T-helper 22 cell (primary cell): ENCODE data around the gene MACROD2.
"Not testable (repeated sequence)": the region's sequence is repeated elsewhere in the genome, so short reads cannot be mapped to it uniquely, and the experiment has no call there.

Experiments used
- DNase-seq: peaks from one replicate; pipeline ENCODE4 v3.0.0-alpha.2; 2020; ENCODE audit warnings: low read depth

The MACROD2 gene

GRCh38 chr20:14992153-14992552, 996.8 kb downstream of the MACROD2 start:
- no peak for DNase-seq

GRCh38 chr20:14992961-14993360, 997.6 kb downstream of the MACROD2 start:
- no peak for DNase-seq

- DNase-seq, result no peak
Observed at GRCh38 chr20:14996883-14997672, 1001.8 kb downstream of the MACROD2 start.

DNA sequence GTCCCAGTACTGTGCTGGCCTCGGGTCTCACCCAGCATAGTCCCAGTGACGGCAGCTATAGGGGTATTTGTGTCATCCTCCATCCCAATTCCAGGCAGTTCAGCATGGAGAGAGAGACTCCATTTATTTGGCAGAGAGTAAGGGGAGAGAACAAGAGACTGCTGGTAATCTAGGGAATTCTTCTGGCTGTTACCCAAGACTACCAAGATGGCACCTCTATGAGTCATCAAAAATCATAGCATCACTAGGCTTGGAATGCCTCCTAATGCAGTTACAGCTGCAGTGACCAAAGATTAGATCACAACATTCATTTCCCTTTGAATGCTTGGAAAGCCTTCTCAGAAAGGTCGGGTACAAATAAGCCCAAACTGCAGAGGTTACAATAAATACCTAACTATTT, 1002.5 kb downstream of the MACROD2 start:
- no peak for DNase-seq

DNA sequence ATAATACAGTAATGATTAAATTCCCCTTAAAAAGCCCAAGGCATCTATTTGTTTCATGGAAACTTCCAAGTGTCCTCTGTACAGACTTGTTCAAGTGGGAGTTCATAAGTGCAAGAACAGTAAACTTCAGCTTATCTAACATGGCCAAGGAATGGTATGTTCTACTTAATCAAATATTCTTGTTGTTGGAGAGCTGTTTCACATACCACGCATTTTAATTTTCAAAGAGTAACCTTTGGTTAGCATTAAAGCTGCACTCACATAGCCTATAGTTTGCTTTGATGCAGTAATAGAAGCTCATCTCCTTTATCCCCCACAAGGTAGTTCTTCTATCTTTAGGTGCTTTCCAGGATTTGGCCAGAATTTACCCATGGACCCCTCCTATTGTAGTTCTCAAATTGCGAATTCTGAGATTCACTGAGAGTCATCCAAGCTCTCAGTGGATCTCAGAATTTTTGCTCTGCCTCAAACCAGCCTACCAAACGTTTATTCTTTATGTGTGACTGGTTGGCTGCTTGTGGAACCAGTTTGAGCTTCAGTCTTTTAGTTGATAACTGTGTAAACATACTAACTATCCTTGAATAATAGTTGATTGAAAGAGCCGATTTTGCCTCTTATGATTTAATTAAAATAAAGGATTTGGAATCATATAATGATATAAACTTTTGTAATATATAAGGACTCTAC, 1010.1 kb downstream of the MACROD2 start:
- no peak for DNase-seq

GRCh38 chr20:15011631-15012030, 1016.3 kb downstream of the MACROD2 start:
- DNase-seq, result no peak

GRCh38 chr20:15012566-15012965, 1017.2 kb downstream of the MACROD2 start:
- DNase-seq, result no peak

GRCh38 chr20:15016875-15017274, 1021.6 kb downstream of the MACROD2 start:
- not testable (repeated sequence) for DNase-seq

DNA sequence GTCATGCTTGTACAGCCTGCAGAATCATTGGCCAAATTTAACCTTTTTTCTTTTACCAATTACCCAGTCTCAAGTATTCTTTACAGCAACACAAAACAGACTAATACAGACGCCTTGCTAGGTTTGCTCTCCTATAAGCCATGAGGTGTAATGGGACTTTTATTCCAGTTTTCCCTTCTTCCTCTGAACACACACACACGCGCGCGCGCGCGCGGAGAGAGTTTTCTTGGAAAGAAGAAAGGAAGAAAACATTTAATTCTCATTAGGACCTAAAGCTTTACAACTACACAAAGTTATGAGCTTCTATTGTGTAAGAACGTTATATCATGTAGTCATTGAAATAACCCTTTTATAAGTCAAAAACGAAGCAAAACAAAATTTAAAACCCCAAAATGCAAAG, 1023.6 kb downstream of the MACROD2 start:
- no peak for DNase-seq

DNA sequence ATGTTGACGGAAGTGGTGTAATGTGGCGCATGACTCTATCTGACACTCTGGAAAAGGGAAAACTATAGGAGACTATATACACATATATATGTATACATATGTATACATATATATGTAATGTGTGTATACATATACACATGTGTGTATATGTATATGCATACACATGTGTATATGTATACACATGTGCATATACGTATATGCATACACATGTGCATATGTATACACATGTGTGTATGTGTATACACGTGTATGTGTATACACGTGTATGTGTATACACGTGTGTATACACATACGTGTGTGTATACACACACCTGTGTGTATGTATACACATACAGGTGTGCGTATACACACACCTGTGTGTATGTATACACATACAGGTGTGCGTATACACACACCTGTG, 1025.5 kb downstream of the MACROD2 start:
- DNase-seq, result no peak

DNA sequence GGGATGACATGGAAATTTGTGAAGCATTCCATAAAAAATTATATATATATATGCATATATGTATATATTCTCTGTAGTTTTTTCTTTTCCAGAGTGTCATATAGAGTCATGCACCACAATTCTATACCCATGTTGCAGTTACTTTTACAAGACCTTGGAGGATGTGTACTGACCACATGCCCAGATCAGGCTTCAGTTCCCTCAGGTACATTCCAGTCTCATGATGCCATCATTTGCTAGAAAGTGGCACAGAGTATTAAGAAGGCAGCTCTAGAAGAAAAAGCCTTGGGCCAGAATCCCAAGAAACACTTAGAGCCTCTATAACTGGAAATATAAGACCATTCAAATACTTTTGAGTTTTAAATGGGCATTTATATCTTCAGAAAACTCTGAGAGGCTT, 1027.6 kb downstream of the MACROD2 start:
- no peak for DNase-seq

GRCh38 chr20:15026759-15027158, 1031.4 kb downstream of the MACROD2 start:
- no peak for DNase-seq

- no peak for DNase-seq
Observed at GRCh38 chr20:15030826-15031225, 1035.5 kb downstream of the MACROD2 start.

- no peak for DNase-seq
Observed at GRCh38 chr20:15031546-15032351, 1036.4 kb downstream of the MACROD2 start.

- no peak for DNase-seq
Observed at GRCh38 chr20:15032352-15032622, 1037.0 kb downstream of the MACROD2 start.

DNA sequence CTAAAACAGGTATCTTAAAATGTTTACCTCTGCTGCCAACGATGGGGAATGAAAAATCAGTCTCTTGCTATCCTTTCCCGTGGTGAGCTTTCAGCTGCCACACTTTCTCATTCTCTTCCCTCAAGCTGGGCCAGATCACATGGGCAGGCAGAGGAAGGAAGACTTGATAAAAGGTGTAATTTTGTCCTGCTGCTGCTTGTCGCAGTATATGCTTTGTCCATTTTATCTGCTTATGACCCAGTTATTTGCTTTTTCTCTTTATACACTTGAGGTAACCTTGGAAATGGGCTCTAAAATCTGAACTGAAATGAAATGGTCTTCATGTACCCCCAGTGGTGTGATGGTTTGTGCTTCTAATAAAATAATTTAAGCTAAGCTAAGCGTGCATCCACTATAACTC, 1038.0 kb downstream of the MACROD2 start:
- DNase-seq, result no peak

DNA sequence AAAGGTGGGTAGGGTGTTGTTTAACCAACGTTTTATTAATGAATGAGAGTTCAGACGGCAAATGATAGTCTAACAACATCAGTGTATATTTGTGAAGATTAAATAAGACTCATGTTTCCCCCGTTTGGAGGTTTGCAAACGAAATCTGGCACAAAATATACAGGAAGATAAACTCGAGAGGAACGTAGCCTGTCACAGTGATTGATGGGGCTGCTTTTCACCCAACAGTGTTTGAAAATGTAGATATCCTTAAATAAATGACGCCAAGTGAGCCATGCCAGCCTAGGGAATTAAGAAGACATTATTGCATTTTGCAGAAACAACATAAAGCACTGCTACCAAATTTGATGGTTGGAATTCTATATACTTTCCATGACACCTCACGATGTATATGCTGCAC, 1038.6 kb downstream of the MACROD2 start:
- no peak for DNase-seq

GRCh38 chr20:15036948-15037347, 1041.6 kb downstream of the MACROD2 start:
- no peak for DNase-seq

DNA sequence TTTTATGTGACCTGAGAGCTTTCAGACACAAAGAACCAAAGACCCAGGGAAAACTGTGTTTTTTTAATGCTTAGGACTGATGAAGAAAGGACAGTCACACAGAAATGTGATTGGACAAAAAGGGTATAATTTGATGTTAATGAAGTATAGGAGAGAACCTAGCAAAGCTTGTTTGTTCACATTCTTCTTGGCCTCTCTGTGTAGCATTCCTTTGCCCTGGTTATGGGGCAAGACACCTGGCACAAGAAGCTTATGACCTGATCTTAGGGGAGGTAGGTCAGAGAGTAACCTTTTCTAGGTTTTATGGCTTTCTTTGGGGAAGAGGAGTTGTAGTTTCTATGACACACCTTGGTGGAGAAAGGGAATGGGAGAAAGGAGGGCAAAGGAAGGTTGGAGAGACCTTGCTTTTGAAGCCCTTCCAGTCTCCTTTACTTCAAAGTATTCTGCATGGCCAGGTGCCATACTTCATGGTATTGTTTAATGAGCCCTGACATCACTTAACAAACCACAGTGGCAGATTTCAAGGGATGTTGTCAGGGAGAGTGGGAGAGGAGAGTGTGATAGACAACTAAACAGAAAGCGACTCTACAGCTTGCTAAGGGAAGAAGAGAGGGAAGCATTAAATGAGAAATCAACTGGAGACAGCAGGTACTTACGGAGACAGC, 1043.9 kb downstream of the MACROD2 start:
- no peak for DNase-seq

DNA sequence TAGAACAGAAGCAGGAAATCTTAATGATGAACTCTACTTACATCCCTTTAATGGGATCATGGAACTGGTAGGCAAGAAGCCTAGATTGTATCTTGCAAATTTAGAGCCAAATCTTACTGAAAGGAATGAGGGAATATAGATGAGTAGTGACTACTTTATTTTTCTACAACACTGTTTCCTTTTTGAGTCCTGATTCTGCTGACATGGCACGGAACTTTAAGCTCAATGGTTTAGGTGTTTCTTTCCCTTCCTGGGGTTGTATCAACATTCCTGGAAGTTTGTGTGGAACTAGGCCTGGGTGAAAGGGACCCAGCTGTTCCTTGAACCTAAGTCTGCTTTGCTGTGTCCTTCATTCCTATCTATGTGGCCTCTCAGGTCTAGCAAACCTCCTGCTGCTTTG, 1047.4 kb downstream of the MACROD2 start:
- DNase-seq, result no peak

GRCh38 chr20:15045246-15045645, 1049.9 kb downstream of the MACROD2 start:
- no peak for DNase-seq

- no peak for DNase-seq
Observed at GRCh38 chr20:15047042-15047441, 1051.7 kb downstream of the MACROD2 start.

DNA sequence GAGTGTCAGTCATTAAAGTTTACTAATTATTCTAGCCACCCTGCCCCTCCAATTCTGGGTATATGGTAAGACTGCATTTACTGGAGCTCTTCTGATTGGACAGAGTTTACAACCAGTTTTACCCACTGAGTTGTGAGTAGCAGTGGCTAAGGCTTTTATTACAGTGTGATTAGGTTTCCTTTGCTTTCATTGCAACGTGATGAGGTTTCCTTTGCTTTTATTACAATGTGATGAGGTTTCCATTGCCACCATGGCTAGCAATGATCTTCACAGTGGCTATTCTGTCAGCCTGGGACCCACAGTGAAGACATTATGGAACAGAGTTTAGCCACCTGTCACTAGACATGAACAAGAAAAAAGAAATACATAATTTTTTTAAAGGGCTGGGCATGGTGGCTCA, 1052.3 kb downstream of the MACROD2 start:
- no peak for DNase-seq
